Neural cell (in vitro differentiated cells): Measurements from ENCODE around the gene DNPEP.

ENCODE experiments used
- POLR2AphosphoS5 ChIP-seq: IDR thresholded peaks from 2 replicates; pipeline ENCODE4 v1.6.1; 2012
- TF ChIP-seq, protein P1 (sequence below): fragments of 450-650 bp; IDR thresholded peaks from 2 replicates; pipeline ENCODE4 v1.5.1; 2014; ENCODE audit warnings: antibody characterized with exemption, mild to moderate bottlenecking, moderate library complexity; ENCODE audit not compliant: poor library complexity, severe bottlenecking

DNA sequence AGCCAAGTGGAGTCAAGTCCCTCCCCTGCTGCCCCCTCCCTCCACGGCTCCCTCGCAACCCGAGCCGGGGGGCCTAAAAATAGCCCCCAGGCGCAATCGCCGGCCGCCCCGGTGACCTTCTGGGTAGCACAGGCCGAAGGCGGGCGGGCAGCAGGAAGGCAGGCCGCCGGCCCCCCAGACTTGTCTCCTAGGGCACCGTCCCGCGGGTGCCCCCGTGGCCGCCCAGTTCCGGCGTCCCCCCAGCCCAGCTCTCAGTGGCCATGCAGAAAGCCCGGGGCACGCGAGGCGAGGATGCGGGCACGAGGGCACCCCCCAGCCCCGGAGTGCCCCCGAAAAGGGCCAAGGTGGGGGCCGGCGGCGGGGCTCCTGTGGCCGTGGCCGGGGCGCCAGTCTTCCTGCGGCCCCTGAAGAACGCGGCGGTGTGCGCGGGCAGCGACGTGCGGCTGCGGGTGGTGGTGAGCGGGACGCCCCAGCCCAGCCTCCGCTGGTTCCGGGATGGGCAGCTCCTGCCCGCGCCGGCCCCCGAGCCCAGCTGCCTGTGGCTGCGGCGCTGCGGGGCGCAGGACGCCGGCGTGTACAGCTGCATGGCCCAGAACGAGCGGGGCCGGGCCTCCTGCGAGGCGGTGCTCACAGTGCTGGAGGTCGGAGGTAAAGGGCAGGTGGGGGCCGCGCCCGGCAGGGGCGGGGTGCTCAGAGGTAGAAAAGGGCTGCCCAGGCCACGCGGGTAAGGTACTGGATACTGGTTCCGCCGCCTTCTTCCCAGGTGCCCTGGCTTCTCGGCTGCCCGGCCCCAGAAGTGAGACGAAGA lies 47.2 kb upstream of the DNPEP start, which contains the start of gene SPEG:
- TF ChIP-seq, protein P1, sequence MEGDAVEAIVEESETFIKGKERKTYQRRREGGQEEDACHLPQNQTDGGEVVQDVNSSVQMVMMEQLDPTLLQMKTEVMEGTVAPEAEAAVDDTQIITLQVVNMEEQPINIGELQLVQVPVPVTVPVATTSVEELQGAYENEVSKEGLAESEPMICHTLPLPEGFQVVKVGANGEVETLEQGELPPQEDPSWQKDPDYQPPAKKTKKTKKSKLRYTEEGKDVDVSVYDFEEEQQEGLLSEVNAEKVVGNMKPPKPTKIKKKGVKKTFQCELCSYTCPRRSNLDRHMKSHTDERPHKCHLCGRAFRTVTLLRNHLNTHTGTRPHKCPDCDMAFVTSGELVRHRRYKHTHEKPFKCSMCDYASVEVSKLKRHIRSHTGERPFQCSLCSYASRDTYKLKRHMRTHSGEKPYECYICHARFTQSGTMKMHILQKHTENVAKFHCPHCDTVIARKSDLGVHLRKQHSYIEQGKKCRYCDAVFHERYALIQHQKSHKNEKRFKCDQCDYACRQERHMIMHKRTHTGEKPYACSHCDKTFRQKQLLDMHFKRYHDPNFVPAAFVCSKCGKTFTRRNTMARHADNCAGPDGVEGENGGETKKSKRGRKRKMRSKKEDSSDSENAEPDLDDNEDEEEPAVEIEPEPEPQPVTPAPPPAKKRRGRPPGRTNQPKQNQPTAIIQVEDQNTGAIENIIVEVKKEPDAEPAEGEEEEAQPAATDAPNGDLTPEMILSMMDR = no peak
- no peak for TF ChIP-seq POLR2AphosphoS5
